Measurements from ENCODE around the gene SAT2.

DNA sequence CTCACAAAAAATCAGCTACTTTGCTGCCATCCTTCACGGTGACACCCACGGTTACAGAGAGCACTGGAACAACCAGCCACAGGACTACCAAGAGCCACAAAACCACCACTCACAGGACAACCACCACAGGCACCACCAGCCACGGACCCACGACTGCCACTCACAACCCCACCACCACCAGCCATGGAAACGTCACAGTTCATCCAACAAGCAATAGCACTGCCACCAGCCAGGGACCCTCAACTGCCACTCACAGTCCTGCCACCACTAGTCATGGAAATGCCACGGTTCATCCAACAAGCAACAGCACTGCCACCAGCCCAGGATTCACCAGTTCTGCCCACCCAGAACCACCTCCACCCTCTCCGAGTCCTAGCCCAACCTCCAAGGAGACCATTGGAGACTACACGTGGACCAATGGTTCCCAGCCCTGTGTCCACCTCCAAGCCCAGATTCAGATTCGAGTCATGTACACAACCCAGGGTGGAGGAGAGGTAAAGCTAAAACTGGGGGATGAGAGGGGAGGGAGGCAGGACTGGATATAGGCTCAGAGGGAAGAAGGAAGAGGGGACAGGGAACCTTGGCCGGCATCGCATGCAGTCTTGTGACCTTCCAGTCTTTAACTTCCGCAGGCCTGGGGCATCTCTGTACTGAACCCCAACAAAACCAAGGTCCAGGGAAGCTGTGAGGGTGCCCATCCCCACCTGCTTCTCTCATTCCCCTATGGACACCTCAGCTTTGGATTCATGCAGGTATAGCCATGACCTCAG lies 47.6 kb downstream of the SAT2 start:
- TF ChIP-seq TRIM24 (CRISPR knock-in tag; IDR thresholded peaks at IDR 0.05) (no peak), NFYB (CRISPR knock-in tag; IDR thresholded peaks at IDR 0.05) (no peak), KDM1A (CRISPR knock-in tag; IDR thresholded peaks at IDR 0.05) (no peak), POLR2A (IDR thresholded peaks at IDR 0.05; ENCODE audit: insufficient read depth in 1 of 2, low read depth in 2 of 2, low read length in 2 of 2) (no peak), TBX2 (CRISPR knock-in tag; IDR thresholded peaks at IDR 0.05; ENCODE audit: borderline replicate concordance) (no peak), MTA3 (CRISPR knock-in tag; IDR thresholded peaks at IDR 0.05) (no peak)
- TF ChIP-seq, protein P1, sequence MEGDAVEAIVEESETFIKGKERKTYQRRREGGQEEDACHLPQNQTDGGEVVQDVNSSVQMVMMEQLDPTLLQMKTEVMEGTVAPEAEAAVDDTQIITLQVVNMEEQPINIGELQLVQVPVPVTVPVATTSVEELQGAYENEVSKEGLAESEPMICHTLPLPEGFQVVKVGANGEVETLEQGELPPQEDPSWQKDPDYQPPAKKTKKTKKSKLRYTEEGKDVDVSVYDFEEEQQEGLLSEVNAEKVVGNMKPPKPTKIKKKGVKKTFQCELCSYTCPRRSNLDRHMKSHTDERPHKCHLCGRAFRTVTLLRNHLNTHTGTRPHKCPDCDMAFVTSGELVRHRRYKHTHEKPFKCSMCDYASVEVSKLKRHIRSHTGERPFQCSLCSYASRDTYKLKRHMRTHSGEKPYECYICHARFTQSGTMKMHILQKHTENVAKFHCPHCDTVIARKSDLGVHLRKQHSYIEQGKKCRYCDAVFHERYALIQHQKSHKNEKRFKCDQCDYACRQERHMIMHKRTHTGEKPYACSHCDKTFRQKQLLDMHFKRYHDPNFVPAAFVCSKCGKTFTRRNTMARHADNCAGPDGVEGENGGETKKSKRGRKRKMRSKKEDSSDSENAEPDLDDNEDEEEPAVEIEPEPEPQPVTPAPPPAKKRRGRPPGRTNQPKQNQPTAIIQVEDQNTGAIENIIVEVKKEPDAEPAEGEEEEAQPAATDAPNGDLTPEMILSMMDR (CRISPR knock-in tag; IDR thresholded peaks at IDR 0.05) = no peak

All from HepG2 (cell line).